IPS-18c (cell line): ENCODE data around the gene TMEM132A.
A peak's percentile ranks its signal among the peaks of the same experiment; 100 is the strongest.

Source experiments
- H3K4me3 ChIP-seq: 2 replicates; pipeline ENCODE4 v1.7.0; 2013; ENCODE audit warnings: low read depth, mild to moderate bottlenecking, low read length, moderate library complexity; ENCODE audit not compliant: insufficient read depth
- H3K9me3 ChIP-seq: one replicate; pipeline ENCODE4 v1.6.1; 2013; ENCODE audit warnings: mild to moderate bottlenecking, low read length, moderate library complexity; ENCODE audit not compliant: control insufficient read depth, insufficient read depth

The TMEM132A gene

GRCh38 chr11:60942970-60943565 lies 18.8 kb downstream of the TMEM132A start:
- Histone ChIP-seq H3K4me3 (no peak overlapping the region), H3K9me3 (no peaks in the 10 kb centered on the region)

GRCh38 chr11:60944490-60945294 lies 20.4 kb downstream of the TMEM132A start:
- no peak overlapping the region for H3K4me3 ChIP-seq
- peaks cover 2% of the 10 kb centered on the region for H3K9me3 ChIP-seq

- H3K4me3 ChIP-seq: no peak overlapping the region
- peaks cover 2% of the 10 kb centered on the region for H3K9me3 ChIP-seq
Measured at GRCh38 chr11:60945295-60945667, 21.0 kb downstream of the TMEM132A start.

- H3K4me3 ChIP-seq: no peak overlapping the region; the same call in 1 of the 2 replicates
- H3K9me3 ChIP-seq: peaks cover 2% of the 10 kb centered on the region
Measured at GRCh38 chr11:60946601-60947264, 22.5 kb downstream of the TMEM132A start.

- peaks cover 2% of the 10 kb centered on the region for H3K9me3 ChIP-seq
Measured at GRCh38 chr11:60947700-60948099, 23.4 kb downstream of the TMEM132A start.

GRCh38 chr11:60948250-60948649 lies 24.0 kb downstream of the TMEM132A start:
- H3K4me3 ChIP-seq: no peak overlapping the region
- H3K9me3 ChIP-seq: peaks cover 2% of the 10 kb centered on the region

More at GRCh38 chr11:60947700-60948099, 23.4 kb downstream of the TMEM132A start:
- no peak overlapping the region for H3K4me3 ChIP-seq

- Histone ChIP-seq H3K4me3 (no peak overlapping the region), H3K9me3 (peaks cover 2% of the 10 kb centered on the region)
Measured at GRCh38 chr11:60950024-60950423, 25.8 kb downstream of the TMEM132A start.

GRCh38 chr11:60950933-60951605 lies 26.8 kb downstream of the TMEM132A start:
- peak overlapping the region; percentile 57 for H3K4me3 ChIP-seq
- H3K9me3 ChIP-seq: peaks cover 2% of the 10 kb centered on the region

GRCh38 chr11:60951606-60951903 lies 27.3 kb downstream of the TMEM132A start:
- peak overlapping the region; percentile 48; the same call in 1 of the 2 replicates for H3K4me3 ChIP-seq
- H3K9me3 ChIP-seq: peaks cover 2% of the 10 kb centered on the region

GRCh38 chr11:60951904-60952741 lies 27.9 kb downstream of the TMEM132A start, which contains the start of gene SLC15A3:
Gene SLC15A3 (minus strand): TSS chr11:60952176. CDS start chr11:60951551, 625 bp downstream.
- Histone ChIP-seq H3K4me3 (peak within 1 kb of the TSS; percentile 57), H3K9me3 (peaks cover 2% of the 10 kb centered on the region)

GRCh38 chr11:60952742-60953170 lies 28.5 kb downstream of the TMEM132A start:
- H3K4me3 ChIP-seq: no peak overlapping the region

GRCh38 chr11:60953781-60954180 lies 29.5 kb downstream of the TMEM132A start:
- H3K4me3 ChIP-seq: no peak overlapping the region
- no peaks in the 10 kb centered on the region for H3K9me3 ChIP-seq

More at GRCh38 chr11:60952742-60953170, 28.5 kb downstream of the TMEM132A start:
- H3K9me3 ChIP-seq: peaks cover 2% of the 10 kb centered on the region

- Histone ChIP-seq H3K9me3 (no peaks in the 10 kb centered on the region), H3K4me3 (no peak overlapping the region)
Measured at GRCh38 chr11:60954421-60954820, 30.2 kb downstream of the TMEM132A start.

- Histone ChIP-seq H3K4me3 (no peak overlapping the region), H3K9me3 (no peaks in the 10 kb centered on the region)
Measured at GRCh38 chr11:60955571-60955970, 31.3 kb downstream of the TMEM132A start.

- no peak overlapping the region for H3K4me3 ChIP-seq
- no peaks in the 10 kb centered on the region for H3K9me3 ChIP-seq
Measured at GRCh38 chr11:60957188-60957587, 32.9 kb downstream of the TMEM132A start.

GRCh38 chr11:60959431-60959830 lies 35.2 kb downstream of the TMEM132A start:
- Histone ChIP-seq H3K4me3 (no peak overlapping the region), H3K9me3 (no peaks in the 10 kb centered on the region)

- H3K4me3 ChIP-seq: no peak overlapping the region
- no peaks in the 10 kb centered on the region for H3K9me3 ChIP-seq
Measured at GRCh38 chr11:60960405-60960804, 36.1 kb downstream of the TMEM132A start.
